Aorta (tissue), 5 donors: Measurements from ENCODE around the gene LACC1. TPM values are rescaled to one million over a fixed set of nuclear protein-coding genes. Genes with fewer than 3 reads are reported as not detected.

Experiments used
- ATAC-seq: fragments of 200-7000 bp; cut with Tn5 transposase; one replicate; pipeline ENCODE4 v1.9.1; 2022; ENCODE audit warnings: moderate library complexity; ENCODE audit not compliant: low FRiP score
- DNase-seq, 2 donors: peaks; one replicate each; pipeline ENCODE4 v3.0.0-alpha.2; 2020
- H3K27ac ChIP-seq, 2 donors: one replicate each; pipeline ENCODE4 v1.5.1; 2013; ENCODE audit warnings: low read length in 2 of 2, mild to moderate bottlenecking in 2 of 2, moderate library complexity in 2 of 2, control low read depth in 1 of 2, inconsistent platforms in 1 of 2, low read depth in 1 of 2
- H3K27me3 ChIP-seq, 2 donors: one replicate each; pipeline ENCODE4 v1.6.1; 2013; ENCODE audit warnings: control low read depth in 1 of 2, low read length in 1 of 2, mild to moderate bottlenecking in 1 of 2, moderate library complexity in 1 of 2; ENCODE audit not compliant: insufficient read depth in 2 of 2, control insufficient read depth in 1 of 2
- H3K36me3 ChIP-seq, 2 donors: one replicate each; pipeline ENCODE4 v1.6.1; 2013; ENCODE audit warnings: control low read depth in 1 of 2, low read length in 1 of 2, mild to moderate bottlenecking in 1 of 2; ENCODE audit not compliant: insufficient read depth in 2 of 2, control insufficient read depth in 1 of 2
- H3K4me1 ChIP-seq, 2 donors: one replicate each; pipeline ENCODE4 v1.6.1; 2013; ENCODE audit warnings: low read length in 2 of 2, control low read depth in 1 of 2, mild to moderate bottlenecking in 1 of 2, moderate library complexity in 1 of 2; ENCODE audit not compliant: insufficient read depth in 2 of 2, control insufficient read depth in 1 of 2
- H3K4me3 ChIP-seq, 2 donors: one replicate each; pipeline ENCODE4 v1.5.1; 2013; ENCODE audit warnings: low read length in 2 of 2, control low read depth in 1 of 2, mild to moderate bottlenecking in 1 of 2
- H3K9me3 ChIP-seq: one replicate; pipeline ENCODE4 v1.6.1; 2013; ENCODE audit warnings: mild to moderate bottlenecking, low read length; ENCODE audit not compliant: control insufficient read depth
- WGBS, 2 donors: extraction: QIAGEN DNeasy Blood & Tissue Kit; methylation state at CpG; one replicate each; pipeline ENCODE4 v1.1.7; 2013; 5-methylcytosine and 5-hydroxymethylcytosine counted together
- intact Hi-C, 2 donors: fragments of 100-400 bp; cut with DNase I; formaldehyde crosslinking; loops; one replicate each; pipeline versions ENCODE4 v1.14.2 to v1.15.0; 2022
- polyA plus RNA-seq, 2 donors: library from polyadenylated mRNA; stranded (reverse); fragments of 200-250 nt; gene quantifications; one replicate each; pipeline ENCODE4 v1.2.3, GENCODE V29; 2013
- total RNA-seq, 2 donors: library from RNA; stranded (reverse); fragmentation: NEBNext Ultra II Directional; extraction: Animal tissue kit (Norgen Biotek cat#: 25700); gene quantifications; one replicate each; pipeline ENCODE4 v1.2.1, GENCODE V29; 2021
- donor health status: healthy with polysubstance abuse.
- donor health status: Bipolar disorder and iron deficiency.
- donor health status: DM: no; HTN: no; CAD: no.
- donor health status: DM: no; HTN: no; CAD: no.
- donor health status: DM: yes; HTN: yes; CAD: no.

The LACC1 gene
- total and polyA plus RNA-seq, 4 donors = 5.3 to 12.3 (median 8.8) TPM

- 96% methylated on average over 1 of the region's 1 CpG for WGBS, 2 donors
- intact Hi-C loops = no loop called here
- H3K36me3 ChIP-seq = no peaks in the 10 kb centered on the region
- no peak for DNase-seq
- no peaks in the 10 kb centered on the region for H3K4me1 ChIP-seq
- H3K4me3 ChIP-seq = no peak overlapping the region
- H3K27ac ChIP-seq = no peak overlapping the region
- no peaks in the 10 kb centered on the region for H3K9me3 ChIP-seq
- no peak for ATAC-seq
- no peaks in the 10 kb centered on the region for H3K27me3 ChIP-seq
These were observed 41.4 kb downstream of the LACC1 start for GRCh38 chr13:43920965-43921674.

GRCh38 chr13:43924549-43925245, 45.0 kb downstream of the LACC1 start:
- no peak overlapping the region for H3K27ac ChIP-seq
- intact Hi-C loops = no loop called here
- DNase-seq (no peak), ATAC-seq (no peak)
- 92 to 94% methylated on average over 5 of the region's 5 CpGs for WGBS, 2 donors
- H3K4me1 ChIP-seq = no peaks in the 10 kb centered on the region
- no peaks in the 10 kb centered on the region for H3K27me3 ChIP-seq
- H3K36me3 ChIP-seq = no peaks in the 10 kb centered on the region
- H3K9me3 ChIP-seq = no peaks in the 10 kb centered on the region
- H3K4me3 ChIP-seq = no peak overlapping the region

- ATAC-seq (no peak), DNase-seq (no peak)
- Histone ChIP-seq H3K27ac (no peak overlapping the region), H3K4me3 (no peak overlapping the region), H3K36me3 (no peaks in the 10 kb centered on the region), H3K27me3 (no peaks in the 10 kb centered on the region), H3K4me1 (no peaks in the 10 kb centered on the region), H3K9me3 (no peaks in the 10 kb centered on the region)
- intact Hi-C loops = no loop called here
- WGBS, 2 donors = 98 to 100% methylated on average over 1 of the region's 1 CpG
These were observed 50.2 kb downstream of the LACC1 start for GRCh38 chr13:43929947-43930346.

GRCh38 chr13:43933378-43933777, 53.7 kb downstream of the LACC1 start:
- Histone ChIP-seq H3K9me3 (no peaks in the 10 kb centered on the region), H3K4me3 (no peak overlapping the region), H3K4me1 (no peaks in the 10 kb centered on the region), H3K36me3 (no peaks in the 10 kb centered on the region), H3K27ac (no peak overlapping the region), H3K27me3 (no peaks in the 10 kb centered on the region)
- WGBS, 2 donors = 86 to 89% methylated on average over 2 of the region's 2 CpGs
- DNase-seq (no peak), ATAC-seq (no peak)
- intact Hi-C loops = no loop called here

- ATAC-seq = no peak
- H3K27me3 ChIP-seq = no peaks in the 10 kb centered on the region
- H3K4me3 ChIP-seq = no peak overlapping the region
- no peaks in the 10 kb centered on the region for H3K36me3 ChIP-seq
- no peak for DNase-seq
- intact Hi-C loops = no loop called here
- H3K9me3 ChIP-seq = no peaks in the 10 kb centered on the region
- H3K27ac ChIP-seq = no peak overlapping the region
- no peaks in the 10 kb centered on the region for H3K4me1 ChIP-seq
These were observed 54.6 kb downstream of the LACC1 start for GRCh38 chr13:43934273-43934672.

- H3K27me3 ChIP-seq = no peaks in the 10 kb centered on the region
- no peak overlapping the region for H3K27ac ChIP-seq
- 27 to 32% methylated on average over 1 of the region's 1 CpG for WGBS, 2 donors
- DNase-seq = no peak
- H3K4me3 ChIP-seq = no peak overlapping the region
- no peaks in the 10 kb centered on the region for H3K36me3 ChIP-seq
- no peak for ATAC-seq
- no peaks in the 10 kb centered on the region for H3K9me3 ChIP-seq
- H3K4me1 ChIP-seq = no peaks in the 10 kb centered on the region
- intact Hi-C loops = no loop called here
These were observed 56.2 kb downstream of the LACC1 start for GRCh38 chr13:43935878-43936277.

- Histone ChIP-seq H3K4me3 (no peak overlapping the region), H3K27ac (no peak overlapping the region), H3K27me3 (no peaks in the 10 kb centered on the region), H3K9me3 (no peaks in the 10 kb centered on the region), H3K4me1 (no peaks in the 10 kb centered on the region), H3K36me3 (no peaks in the 10 kb centered on the region)
- intact Hi-C loops = no loop called here
- DNase-seq (no peak), ATAC-seq (no peak)
- WGBS, 2 donors = 52 to 55% methylated on average over 3 of the region's 3 CpGs
These were observed 56.9 kb downstream of the LACC1 start for GRCh38 chr13:43936647-43937046.

- no peak for DNase-seq
- H3K9me3 ChIP-seq = no peaks in the 10 kb centered on the region
- no peak for ATAC-seq
- intact Hi-C loops = no loop called here
- H3K4me1 ChIP-seq = no peaks in the 10 kb centered on the region
- H3K36me3 ChIP-seq = no peaks in the 10 kb centered on the region
- WGBS, 2 donors = 87 to 92% methylated on average over 1 of the region's 1 CpG
- no peak overlapping the region for H3K27ac ChIP-seq
- H3K27me3 ChIP-seq = no peaks in the 10 kb centered on the region
- H3K4me3 ChIP-seq = no peak overlapping the region
These were observed 58.1 kb downstream of the LACC1 start for GRCh38 chr13:43937839-43938238.

- no peak overlapping the region for H3K4me3 ChIP-seq
These were observed 58.7 kb downstream of the LACC1 start for GRCh38 chr13:43938449-43938848.

More at GRCh38 chr13:43938449-43938848, 58.7 kb downstream of the LACC1 start:
- H3K27ac ChIP-seq = no peak overlapping the region
- intact Hi-C loops = no loop called here
- 88 to 94% methylated on average over 1 of the region's 1 CpG for WGBS, 2 donors
- DNase-seq (no peak), ATAC-seq (no peak)
- H3K4me1 ChIP-seq = no peaks in the 10 kb centered on the region
- no peaks in the 10 kb centered on the region for H3K36me3 ChIP-seq
- no peaks in the 10 kb centered on the region for H3K9me3 ChIP-seq
- H3K27me3 ChIP-seq = no peaks in the 10 kb centered on the region
